ENCODE results near the gene PTTG1IP.

DNA sequence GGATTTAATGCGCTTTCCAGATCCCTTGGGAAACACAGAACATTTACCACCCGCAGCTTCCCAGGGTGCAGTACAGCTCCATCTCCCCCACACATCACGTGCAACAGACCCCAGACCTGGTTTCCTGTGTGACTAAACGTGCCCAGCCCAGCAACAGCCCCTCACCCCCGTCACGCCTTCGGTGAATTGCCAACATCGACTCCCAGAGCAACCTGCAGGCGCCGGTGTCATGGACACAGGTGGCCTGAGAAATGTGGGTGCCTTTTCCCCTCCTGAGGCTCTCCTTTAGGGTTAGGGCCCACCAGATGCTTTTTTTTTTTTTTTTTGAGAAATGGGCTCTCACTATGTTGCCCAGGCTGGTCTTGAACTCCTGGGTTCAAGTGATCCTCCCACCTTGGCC, 31.4 kb downstream of the PTTG1IP start:
- TF ChIP-seq, protein P1, sequence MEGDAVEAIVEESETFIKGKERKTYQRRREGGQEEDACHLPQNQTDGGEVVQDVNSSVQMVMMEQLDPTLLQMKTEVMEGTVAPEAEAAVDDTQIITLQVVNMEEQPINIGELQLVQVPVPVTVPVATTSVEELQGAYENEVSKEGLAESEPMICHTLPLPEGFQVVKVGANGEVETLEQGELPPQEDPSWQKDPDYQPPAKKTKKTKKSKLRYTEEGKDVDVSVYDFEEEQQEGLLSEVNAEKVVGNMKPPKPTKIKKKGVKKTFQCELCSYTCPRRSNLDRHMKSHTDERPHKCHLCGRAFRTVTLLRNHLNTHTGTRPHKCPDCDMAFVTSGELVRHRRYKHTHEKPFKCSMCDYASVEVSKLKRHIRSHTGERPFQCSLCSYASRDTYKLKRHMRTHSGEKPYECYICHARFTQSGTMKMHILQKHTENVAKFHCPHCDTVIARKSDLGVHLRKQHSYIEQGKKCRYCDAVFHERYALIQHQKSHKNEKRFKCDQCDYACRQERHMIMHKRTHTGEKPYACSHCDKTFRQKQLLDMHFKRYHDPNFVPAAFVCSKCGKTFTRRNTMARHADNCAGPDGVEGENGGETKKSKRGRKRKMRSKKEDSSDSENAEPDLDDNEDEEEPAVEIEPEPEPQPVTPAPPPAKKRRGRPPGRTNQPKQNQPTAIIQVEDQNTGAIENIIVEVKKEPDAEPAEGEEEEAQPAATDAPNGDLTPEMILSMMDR (IDR thresholded peaks at IDR 0.05; ENCODE audit: low read depth, low read length, poor library complexity, severe bottlenecking) = no peak
- no peak for TF ChIP-seq EZH2phosphoT487 (IDR thresholded peaks at IDR 0.05; ENCODE audit: borderline replicate concordance, low read length)
